Measurements from ENCODE around the gene ARHGEF40. TPM values are rescaled to one million over a fixed set of nuclear protein-coding genes. Genes with fewer than 3 reads are reported as not detected.
A peak's percentile ranks its signal among the peaks of the same experiment; 100 is the strongest.

The ARHGEF40 gene
- total RNA-seq, 1 experiment from 2014 or later, result 3.6 TPM

DNA sequence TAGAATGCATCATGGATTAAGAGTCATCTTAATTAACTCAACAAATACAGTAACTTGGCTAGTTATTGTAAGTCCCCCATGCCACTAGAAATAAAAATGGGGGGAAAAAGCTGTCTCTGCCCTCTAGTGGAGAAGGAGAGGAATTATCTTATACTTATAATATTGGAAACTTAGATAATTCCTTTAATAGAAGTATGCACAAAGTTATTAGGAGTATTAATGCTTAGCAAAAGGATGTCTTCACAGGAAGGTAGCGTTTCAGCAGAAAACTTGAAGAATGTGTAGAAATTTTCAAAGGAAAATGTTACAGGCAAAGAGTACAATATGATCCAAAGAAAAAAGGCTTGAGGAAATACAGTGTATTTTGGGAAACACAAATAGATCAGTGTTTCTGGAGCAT is 65.9 kb downstream of the ARHGEF40 start:
- no TSS peak for BruUV-seq (replicated peaks)
- ChIA-PET CTCF (interaction anchor here (0.6 to 3.8 kb wide), 18 partner anchors 10 to 832 kb away, joined by 3 to 25 read pairs (median 4); partner anchors contain the start of genes SLC39A2 and TMEM253), POLR2A (no interaction called here)
- peak; percentile 74 for TF ChIP-seq CTCF (IDR thresholded peaks at IDR 0.05; ENCODE audit: unreplicated experiment)
- H3K27me3 Mint-ChIP-seq (ENCODE audit: insufficient read depth, unreplicated experiment), result no peaks in the 10 kb centered on the region
- H3K36me3 Mint-ChIP-seq (ENCODE audit: insufficient read depth, unreplicated experiment), result no peaks in the 10 kb centered on the region
- no peak overlapping the region for H3K4me3 Mint-ChIP-seq (ENCODE audit: unreplicated experiment)
- DNase-seq (ENCODE audit: unreplicated experiment), result peak; percentile 16
- no peak overlapping the region for H3K27ac Mint-ChIP-seq (ENCODE audit: low read depth, unreplicated experiment)
- no peaks in the 10 kb centered on the region for H3K4me1 Mint-ChIP-seq (ENCODE audit: insufficient read depth, unreplicated experiment)
- intact Hi-C loops (cut with micrococcal nuclease), result loop anchor here (10.0 kb wide), 1 partner anchor 71 kb away; no protein-coding TSS in a partner anchor
- H3K9me3 Mint-ChIP-seq (ENCODE audit: unreplicated experiment), result peaks cover 14% of the 10 kb centered on the region

Small RNAs within 50 kb of the gene (microRNA-seq; reads per million reads assigned to microRNA genes)
- not detected for gene MIR6717

Other genes with a start within 250 kb of the ARHGEF40 start
- gene RNASE3, start 178.9 kb upstream of the ARHGEF40 start, total RNA-seq (2022), result not detected in 2 replicates
- not detected in 2 replicates for gene RNASE2, start 114.8 kb upstream of the ARHGEF40 start, total RNA-seq (2022)
- 62.4 and 70.2 TPM in 2 replicates for gene METTL17, start 80.3 kb upstream of the ARHGEF40 start, total RNA-seq (2022)
- gene SLC39A2, start 71.0 kb upstream of the ARHGEF40 start, total RNA-seq (2022), result not detected in 2 replicates
- gene NDRG2, start 45.2 kb upstream of the ARHGEF40 start, total RNA-seq (2022), result 0.81 and 0.82 TPM in 2 replicates
- not detected in 2 replicates for gene TPPP2, start 40.1 kb upstream of the ARHGEF40 start, total RNA-seq (2022)
- gene RNASE13, start 35.5 kb upstream of the ARHGEF40 start, total RNA-seq (2022), result not detected in 2 replicates
- gene RNASE7, start 27.9 kb upstream of the ARHGEF40 start, total RNA-seq (2022), result 10.9 and 11.8 TPM in 2 replicates
- gene RNASE8, start 12.5 kb upstream of the ARHGEF40 start, total RNA-seq (2022), result not detected in 2 replicates
- gene ZNF219, start 28.4 kb downstream of the ARHGEF40 start, total RNA-seq (2022), result 18.4 and 33.8 TPM in 2 replicates
- gene TMEM253, start 30.8 kb downstream of the ARHGEF40 start, total RNA-seq (2022), result 0.59 and 1.6 TPM in 2 replicates
- gene OR5AU1, start 85.8 kb downstream of the ARHGEF40 start, total RNA-seq (2022), result not detected in 2 replicates
- gene HNRNPC, start 199.1 kb downstream of the ARHGEF40 start, total RNA-seq (2022), result 882 and 1,027 TPM in 2 replicates
- gene RPGRIP1, start 209.8 kb downstream of the ARHGEF40 start, total RNA-seq (2022), result not detected in 2 replicates

All from MCF 10A (cell line).